ENCODE measurements around the gene FHIT. TPM values are rescaled to one million over a fixed set of nuclear protein-coding genes. Genes with fewer than 3 reads are reported as not detected.
A peak's percentile ranks its signal among the peaks of the same experiment; 100 is the strongest.

Gene FHIT
- total RNA-seq, 2 donors from 2014 or later, result 8.7 to 12.7 TPM

- intact Hi-C loops (cut with DNase I), result no loop called here
- ATAC-seq, result no peak
- DNase-seq, result no peak
Measured at GRCh38 chr3:60435941-60436650, 815.2 kb downstream of the FHIT start.

- no peak for ATAC-seq
- no peak for DNase-seq
- intact Hi-C loops (cut with DNase I), result no loop called here
Measured at GRCh38 chr3:60434950-60435349, 816.3 kb downstream of the FHIT start.

- intact Hi-C loops (cut with DNase I), result no loop called here
- no peak for DNase-seq
- no peak for ATAC-seq
Measured at GRCh38 chr3:60434323-60434722, 816.9 kb downstream of the FHIT start.

DNA sequence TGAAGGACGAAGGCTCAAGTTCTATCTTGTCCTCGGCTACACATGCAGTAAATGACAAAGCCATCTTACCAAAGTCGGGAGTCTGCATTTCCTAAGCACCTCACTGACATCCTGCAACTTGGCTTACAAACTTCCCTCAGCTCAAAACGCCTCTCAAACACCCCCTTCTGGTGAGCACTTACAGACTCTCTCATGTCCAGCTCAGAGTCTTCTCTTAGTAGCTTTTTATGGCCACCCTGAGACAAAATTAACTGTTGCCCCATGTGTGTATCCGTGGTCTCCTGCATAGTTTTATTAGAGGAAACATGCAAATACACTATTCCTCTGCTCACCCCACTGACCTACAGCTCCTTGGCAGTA lies 819.7 kb downstream of the FHIT start:
- intact Hi-C loops (cut with DNase I), result no loop called here
- ATAC-seq, result peak in 1 of 2 donors; percentile 58

GRCh38 chr3:60430205-60430604 lies 821.0 kb downstream of the FHIT start:
- ATAC-seq (no peak), DNase-seq (no peak)
- intact Hi-C loops (cut with DNase I), result no loop called here

More for the DNA sequence above, 819.7 kb downstream of the FHIT start:
- DNase-seq, result no peak

GRCh38 chr3:60427109-60427508 lies 824.1 kb downstream of the FHIT start:
- ATAC-seq (no peak), DNase-seq (no peak)
- intact Hi-C loops (cut with DNase I), result no loop called here

DNA sequence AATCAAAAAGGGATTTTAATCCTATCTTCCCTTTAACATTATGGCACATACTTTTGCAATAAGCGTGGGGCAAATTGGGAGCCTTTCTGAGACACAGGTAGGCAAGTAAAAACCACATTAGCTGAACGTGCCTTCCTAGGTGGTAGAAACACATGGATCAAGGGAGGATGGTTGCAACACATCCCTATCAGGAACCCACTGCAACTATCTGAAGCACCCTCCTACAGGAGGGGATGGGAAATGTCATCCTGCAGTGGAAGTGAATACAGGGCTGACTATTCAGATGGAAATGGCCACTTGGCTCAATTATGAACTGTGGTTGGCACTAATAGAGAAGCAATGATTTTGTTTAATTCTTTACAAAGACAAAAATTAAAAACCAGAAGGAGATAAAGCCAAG lies 826.3 kb downstream of the FHIT start:
- DNase-seq (no peak), ATAC-seq (no peak)
- intact Hi-C loops (cut with DNase I), result no loop called here

GRCh38 chr3:60424034-60424433 lies 827.2 kb downstream of the FHIT start:
- intact Hi-C loops (cut with DNase I), result no loop called here
- ATAC-seq, result no peak

GRCh38 chr3:60423556-60423955 lies 827.7 kb downstream of the FHIT start:
- ATAC-seq, result no peak
- intact Hi-C loops (cut with DNase I), result no loop called here
- DNase-seq, result no peak

More at GRCh38 chr3:60424034-60424433, 827.2 kb downstream of the FHIT start:
- no peak for DNase-seq

DNA sequence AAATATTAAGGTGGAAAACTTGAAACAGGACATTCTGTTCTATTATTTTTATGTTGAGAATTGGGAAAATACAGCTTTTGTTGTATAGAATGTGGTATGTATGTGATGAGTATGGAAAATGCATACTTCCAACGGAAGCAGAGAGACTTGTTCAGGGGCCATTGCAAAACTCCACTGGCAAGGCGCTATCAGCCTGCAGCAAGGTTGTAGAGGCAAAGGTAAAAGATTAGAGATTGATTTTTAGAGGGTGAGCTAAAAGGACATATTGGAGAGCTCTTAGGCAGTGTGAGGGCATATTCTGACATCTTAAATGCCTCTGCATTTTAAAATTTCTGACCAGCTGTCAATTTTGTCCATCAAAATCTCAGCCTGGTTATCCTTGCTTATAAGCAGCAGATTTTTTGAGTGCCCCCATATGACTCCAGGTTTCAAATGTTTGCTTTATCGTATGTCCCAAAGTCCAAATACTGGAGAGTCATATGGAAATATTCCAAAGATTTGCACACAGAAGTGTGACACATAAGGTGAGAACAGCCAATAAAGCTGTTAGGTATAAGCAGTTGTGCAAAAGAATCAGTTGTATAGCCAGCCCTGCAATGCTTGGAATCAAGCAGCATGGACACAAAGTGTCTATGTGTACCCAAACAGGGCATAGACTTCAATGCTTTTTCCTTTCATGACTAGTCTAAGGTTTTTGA lies 829.4 kb downstream of the FHIT start:
- DNase-seq (no peak), ATAC-seq (no peak)
- intact Hi-C loops (cut with DNase I), result no loop called here

- ATAC-seq (no peak), DNase-seq (no peak)
- intact Hi-C loops (cut with DNase I), result no loop called here
Measured at GRCh38 chr3:60417576-60417975, 833.7 kb downstream of the FHIT start.

DNA sequence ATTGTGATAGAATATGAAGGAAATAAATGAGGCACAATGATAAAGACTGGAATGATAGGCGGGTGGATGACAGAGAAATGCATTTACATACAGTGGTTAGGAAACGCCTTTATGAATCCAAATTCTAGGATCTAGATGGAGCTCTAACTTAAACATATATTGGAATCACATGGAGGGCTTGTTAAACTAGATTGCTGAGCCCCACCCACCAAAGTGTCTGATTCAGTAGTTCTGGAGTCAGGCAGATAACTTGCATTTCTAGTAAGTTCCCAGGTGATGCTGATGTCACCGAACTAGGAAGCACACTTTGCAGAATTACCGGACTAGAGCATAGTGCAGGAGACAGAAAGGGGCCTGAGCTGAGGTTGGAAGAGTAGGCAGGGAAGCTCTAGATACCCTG lies 837.2 kb downstream of the FHIT start:
- DNase-seq (no peak), ATAC-seq (no peak)
- intact Hi-C loops (cut with DNase I), result no loop called here

- DNase-seq (no peak), ATAC-seq (no peak)
- intact Hi-C loops (cut with DNase I), result no loop called here
Measured at GRCh38 chr3:60413551-60413950, 837.7 kb downstream of the FHIT start.

GRCh38 chr3:60403866-60404265 lies 847.4 kb downstream of the FHIT start:
- intact Hi-C loops (cut with DNase I), result no loop called here
- no peak for ATAC-seq
- no peak for DNase-seq

- intact Hi-C loops (cut with DNase I), result no loop called here
- ATAC-seq (no peak), DNase-seq (no peak)
Measured at GRCh38 chr3:60402931-60403330, 848.3 kb downstream of the FHIT start.

- peak in 1 of 2 donors; percentile 58 for ATAC-seq
Measured at GRCh38 chr3:60399861-60400845, 851.1 kb downstream of the FHIT start.

DNA sequence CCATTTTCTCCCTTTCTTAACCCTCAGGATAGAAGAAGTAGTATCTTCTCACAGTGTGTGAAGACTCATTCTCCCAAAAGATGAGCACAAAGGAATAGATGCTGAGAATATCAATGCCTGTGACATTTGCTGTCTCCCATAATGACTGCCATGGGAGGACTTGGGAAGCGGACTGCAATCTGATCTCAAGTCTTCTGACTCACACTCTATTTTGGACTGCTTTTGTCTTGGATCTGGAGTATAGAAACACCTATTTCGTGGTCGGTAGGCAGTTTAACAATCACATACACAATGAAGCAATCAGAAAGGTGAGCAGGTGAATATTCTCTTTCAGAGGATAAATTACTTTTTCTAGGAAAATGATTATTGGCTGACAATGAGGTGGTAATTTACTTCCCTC lies 852.0 kb downstream of the FHIT start:
- DNase-seq (no peak), ATAC-seq (no peak)
- intact Hi-C loops (cut with DNase I), result no loop called here

More at GRCh38 chr3:60399861-60400845, 851.1 kb downstream of the FHIT start:
- no peak for DNase-seq
- intact Hi-C loops (cut with DNase I), result no loop called here

- intact Hi-C loops (cut with DNase I), result no loop called here
- ATAC-seq (no peak), DNase-seq (no peak)
Measured at GRCh38 chr3:60395173-60395762, 856.0 kb downstream of the FHIT start.

- intact Hi-C loops (cut with DNase I), result no loop called here
- no peak for ATAC-seq
Measured at GRCh38 chr3:60393946-60394345, 857.3 kb downstream of the FHIT start.

More at GRCh38 chr3:60393946-60394345, 857.3 kb downstream of the FHIT start:
- DNase-seq, result no peak

All from left cardiac atrium (tissue), 4 donors.